ENCODE measurements around the gene REXO4. TPM values are rescaled to one million over a fixed set of nuclear protein-coding genes. Genes with fewer than 3 reads are reported as not detected.

REXO4 gene
- total and polyA plus RNA-seq, 9 of the 15 experiments (the other 6 are each of a cell fraction or from before 2014, with no cell fraction given) = 3.4 to 72.9 (median 31.1) TPM

- TF ChIP-seq CHD7 (IDR thresholded peaks at IDR 0.05; ENCODE audit: low read depth, low read length) (no peak), ZNF253 (CRISPR knock-in tag; conservative IDR thresholded peaks at IDR 0.05) (no peak), MNT (conservative IDR thresholded peaks at IDR 0.05) (peak in 1 of 2 experiments; percentile 36; a peak in 1 of 4 replicates), SP2 (IDR thresholded peaks at IDR 0.05; ENCODE audit: extremely low read depth, low read depth, low read length, poor library complexity, severe bottlenecking) (no peak), NBN (IDR thresholded peaks at IDR 0.05; ENCODE audit: low read depth) (no peak), NELFE (IDR thresholded peaks at IDR 0.05; ENCODE audit: insufficient read depth, insufficient read length) (no peak), CTCF (IDR thresholded peaks at IDR 0.05 in 2 of 3, conservative IDR thresholded peaks at IDR 0.05 in 1 of 3; ENCODE audit: insufficient read depth in 2 of 3, low read depth in 1 of 3, low read length in 3 of 3) (peak in 2 of 3 experiments; percentile 10 to 30; a peak in 1 of 6 replicates), RBM14 (IDR thresholded peaks at IDR 0.05; ENCODE audit: borderline replicate concordance, insufficient read depth, low read depth, low read length) (0 out of 2 replicates have a peak, but pooled peaks have one; percentile 85), TARDBP (IDR thresholded peaks at IDR 0.05) (no peak), ETS1 (conservative IDR thresholded peaks at IDR 0.05; ENCODE audit: control insufficient read depth, low read depth, low read length) (no peak)
Observed at GRCh38 chr9:133375116-133375723, 42.6 kb downstream of the REXO4 start (continued).
